HG03575 (cell line): ENCODE results near the gene HSPA9.

ENCODE experiments used
- ATAC-seq: cut with Tn5 transposase; IDR thresholded peaks from one replicate; pipeline ENCODE4 v1.9.1; 2021; ENCODE audit not compliant: unreplicated experiment, insufficient number of reproducible peaks, low FRiP score; ENCODE audit errors: extremely low read depth

Gene HSPA9

DNA sequence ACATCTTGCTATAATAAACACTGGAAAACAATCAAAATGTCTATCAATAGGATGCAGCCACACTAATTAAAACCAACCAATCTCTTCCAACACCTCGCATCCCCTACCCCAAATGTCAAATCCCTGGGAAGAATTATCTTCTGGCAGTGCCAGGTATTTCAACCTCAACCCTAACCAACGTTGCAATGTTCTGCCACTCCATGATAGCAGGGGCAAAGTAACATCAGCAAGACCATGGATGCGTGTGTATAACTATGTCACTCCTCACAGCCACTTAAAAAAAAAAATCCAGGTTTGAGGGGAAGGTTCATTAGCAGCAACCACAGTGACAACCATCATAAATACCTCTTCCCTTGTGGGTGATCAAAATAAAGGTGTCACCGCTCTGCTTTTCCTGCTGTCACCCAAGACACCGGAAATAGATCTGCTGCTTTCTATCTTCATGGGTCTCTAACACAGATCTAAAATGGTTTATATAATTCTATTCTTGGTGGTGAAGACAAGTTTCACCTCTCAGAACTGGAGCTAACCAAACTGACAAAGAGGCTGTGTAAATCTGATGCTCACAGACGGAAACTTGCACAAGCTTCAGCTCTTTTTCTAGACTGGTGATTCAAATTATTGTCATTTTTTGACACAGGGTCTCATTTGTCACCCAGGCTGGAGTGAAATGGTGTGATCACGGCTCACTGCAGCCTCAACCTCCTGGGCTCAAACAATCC is 9.9 kb downstream of the HSPA9 start:
- no peak for ATAC-seq

DNA sequence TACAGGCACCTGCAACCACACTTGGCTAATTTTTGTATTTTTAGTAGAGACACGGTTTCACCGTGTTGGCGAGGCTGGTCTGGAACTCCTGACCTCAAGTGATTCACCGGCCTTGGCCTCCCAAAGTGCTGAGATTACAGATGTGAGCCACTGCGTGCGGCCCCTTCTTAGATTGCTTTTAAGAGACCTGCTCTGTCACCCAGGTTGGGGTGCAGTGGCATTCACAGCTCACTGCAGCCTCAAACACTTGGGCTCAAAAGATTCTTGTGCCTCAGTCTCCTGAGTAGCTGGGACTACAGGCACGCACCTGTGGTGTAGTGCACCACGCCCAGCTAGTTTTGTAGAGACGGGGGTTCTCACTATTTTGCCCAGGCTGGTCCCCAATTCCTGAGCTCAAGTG is 11.0 kb downstream of the HSPA9 start:
- no peak for ATAC-seq

DNA sequence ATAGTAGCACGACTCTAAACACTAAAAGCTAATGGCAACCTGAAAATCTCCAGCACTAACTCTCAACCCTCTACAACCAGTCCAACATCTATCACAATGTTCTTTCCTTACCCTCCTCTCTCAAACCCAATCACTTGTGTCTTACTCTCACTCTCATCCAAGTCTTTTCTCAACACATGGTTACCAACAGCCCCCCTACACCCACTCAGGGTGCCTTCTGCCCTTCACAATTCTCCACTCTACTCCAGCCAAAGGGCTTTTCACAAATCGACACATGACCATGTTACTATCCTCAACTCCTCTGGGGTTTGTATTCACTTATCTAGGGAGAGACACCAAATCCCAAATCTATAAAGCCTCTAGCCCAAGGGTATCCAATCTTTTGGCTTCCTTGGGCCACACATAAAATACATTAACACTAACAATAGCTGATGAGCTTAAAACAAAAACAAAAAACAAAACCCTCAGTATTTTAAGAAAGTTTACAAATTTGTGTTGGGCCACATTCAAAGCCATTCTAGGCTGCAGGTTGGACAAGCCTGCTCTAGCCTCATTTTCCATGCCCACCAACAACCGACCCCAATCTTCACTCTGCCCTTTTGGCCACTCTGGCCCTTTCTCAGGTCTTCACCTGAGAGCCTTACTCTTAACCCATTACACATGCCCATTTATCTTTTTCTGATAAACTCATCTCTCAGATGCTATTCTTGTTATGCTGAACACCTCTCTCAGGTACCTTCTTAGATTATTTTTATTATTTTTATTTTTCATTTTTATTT is 11.7 kb downstream of the HSPA9 start:
- ATAC-seq: no peak

DNA sequence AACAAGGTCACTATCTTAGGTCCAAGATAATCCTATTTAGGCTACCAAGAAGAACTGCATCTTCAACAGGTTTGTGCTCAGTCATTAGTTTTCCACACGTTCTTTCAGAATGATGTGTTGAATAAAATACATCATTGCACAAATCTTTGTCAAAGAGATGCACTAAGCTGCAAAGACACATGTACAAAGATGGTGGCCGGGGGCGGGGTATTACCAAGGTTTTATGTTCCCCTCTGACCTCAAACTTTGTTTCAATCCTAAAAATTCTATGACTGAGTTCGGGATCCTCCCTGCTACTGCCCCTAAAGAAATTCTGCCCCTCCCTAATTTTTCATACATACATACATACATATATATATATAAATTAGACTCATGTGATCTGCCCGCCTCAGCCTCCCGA is 14.2 kb downstream of the HSPA9 start:
- no peak for ATAC-seq

- no peak for ATAC-seq
These were observed 15.3 kb downstream of the HSPA9 start for GRCh38 chr5:138559937-138560336.

DNA sequence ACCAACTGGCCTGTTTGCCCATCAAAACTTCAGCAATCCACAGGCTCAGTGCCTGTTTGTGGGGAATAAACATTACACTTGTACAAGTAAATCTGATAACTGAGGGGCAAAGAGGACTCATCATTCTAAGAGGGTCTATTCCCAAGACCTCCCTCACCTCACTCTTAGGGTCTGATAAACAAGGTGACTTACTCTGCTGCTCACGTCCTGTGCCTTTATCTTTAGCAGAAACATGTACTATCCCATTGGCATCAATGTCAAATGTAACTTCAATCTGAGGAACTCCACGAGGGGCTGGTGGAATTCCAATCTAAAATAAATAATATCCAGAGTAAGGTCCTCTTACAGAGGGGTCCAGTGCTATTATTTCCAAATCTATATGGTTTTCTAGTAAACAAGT is 17.5 kb downstream of the HSPA9 start:
- ATAC-seq: no peak

- no peak for ATAC-seq
These were observed 21.1 kb downstream of the HSPA9 start for GRCh38 chr5:138554143-138554542.

GRCh38 chr5:138553437-138554095 is 21.6 kb downstream of the HSPA9 start:
- ATAC-seq: no peak

DNA sequence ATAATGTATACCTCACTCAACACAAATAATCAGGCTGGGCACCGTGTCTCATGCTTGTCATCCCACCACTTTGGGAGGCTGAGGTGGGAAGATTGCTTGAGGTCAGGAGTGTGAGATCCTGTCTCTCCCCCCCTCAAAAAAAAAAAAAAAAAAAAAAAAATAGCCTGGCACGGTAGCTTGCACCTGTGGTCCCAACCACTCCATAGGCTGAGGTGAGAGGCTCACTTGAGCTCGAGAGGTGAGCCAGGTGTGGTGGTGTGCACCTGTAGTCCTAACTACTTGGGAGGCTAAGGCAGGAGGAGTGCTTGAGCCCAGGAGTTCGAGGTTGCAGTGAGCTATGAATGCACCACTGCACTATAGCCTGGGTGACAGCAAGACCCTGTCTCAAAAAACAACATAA is 22.5 kb downstream of the HSPA9 start:
- no peak for ATAC-seq

DNA sequence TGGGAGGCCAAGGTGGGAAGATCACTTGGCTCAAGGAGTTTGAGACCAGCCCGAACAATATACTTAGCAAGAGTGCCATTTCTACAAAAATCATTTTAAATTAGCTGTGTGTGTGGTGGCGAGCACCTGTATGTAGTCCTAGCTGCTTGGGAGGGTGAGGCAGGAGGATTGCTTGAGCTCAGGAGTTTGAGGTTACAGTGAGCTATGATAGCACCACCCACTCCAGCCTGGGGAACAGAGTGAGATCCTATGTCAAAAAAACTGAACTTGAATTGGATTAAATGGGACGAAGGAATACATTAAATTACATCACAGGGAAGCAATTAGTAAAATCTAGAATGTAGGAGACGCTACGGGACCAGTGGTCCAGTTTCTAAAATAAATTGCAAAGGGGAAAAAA is 25.8 kb downstream of the HSPA9 start:
- ATAC-seq: no peak

DNA sequence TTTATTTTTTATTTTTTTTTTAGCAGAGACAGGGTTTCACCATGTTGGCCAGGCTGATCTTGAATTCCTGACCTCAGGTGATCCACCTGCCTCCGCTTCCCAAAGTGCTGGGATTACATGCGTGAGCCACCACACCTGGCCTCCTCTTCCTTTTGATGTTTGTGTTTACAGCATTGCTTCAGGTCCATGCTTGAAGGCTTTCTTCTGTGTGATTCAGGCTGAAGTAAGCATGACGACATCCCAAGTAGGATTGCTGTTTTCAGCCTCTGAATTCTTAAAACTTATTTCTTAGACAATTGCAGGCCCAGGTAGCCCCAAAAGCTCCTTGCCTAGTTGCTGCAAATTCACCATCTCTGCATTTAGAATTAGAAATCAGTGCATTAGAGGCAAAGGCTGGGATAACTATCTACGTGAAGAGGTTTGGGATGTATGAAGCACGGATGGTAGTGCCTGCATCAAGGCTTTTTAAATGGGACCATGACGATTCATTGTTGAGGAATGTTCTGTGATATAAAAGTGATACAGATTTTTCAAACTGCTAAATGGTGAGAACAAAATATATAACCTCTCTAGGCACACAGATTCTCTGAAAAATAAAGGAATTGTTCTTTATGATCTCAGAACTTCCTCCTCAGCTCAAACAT is 29.2 kb downstream of the HSPA9 start:
- ATAC-seq: no peak

- ATAC-seq: no peak
These were observed 30.7 kb downstream of the HSPA9 start for GRCh38 chr5:138544181-138545134.

DNA sequence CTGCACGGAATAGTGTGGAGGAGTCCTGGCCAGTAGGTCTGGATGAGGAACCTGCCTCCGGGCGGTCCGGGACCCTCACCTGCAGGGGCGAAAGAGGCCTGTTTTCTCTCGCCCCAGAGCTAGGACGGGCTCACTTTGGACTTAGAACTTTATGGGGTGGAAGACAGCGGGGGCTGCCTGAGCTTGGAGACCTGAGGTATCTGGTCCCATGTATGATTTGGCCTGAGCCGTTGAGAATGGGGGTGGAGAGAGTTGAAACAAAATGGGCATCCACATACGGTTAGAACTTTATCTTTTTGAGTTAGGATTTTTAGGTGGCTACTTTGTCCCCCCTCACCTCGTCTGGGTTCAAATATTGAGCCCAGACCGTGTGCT is 31.5 kb downstream of the HSPA9 start:
- ATAC-seq: no peak

DNA sequence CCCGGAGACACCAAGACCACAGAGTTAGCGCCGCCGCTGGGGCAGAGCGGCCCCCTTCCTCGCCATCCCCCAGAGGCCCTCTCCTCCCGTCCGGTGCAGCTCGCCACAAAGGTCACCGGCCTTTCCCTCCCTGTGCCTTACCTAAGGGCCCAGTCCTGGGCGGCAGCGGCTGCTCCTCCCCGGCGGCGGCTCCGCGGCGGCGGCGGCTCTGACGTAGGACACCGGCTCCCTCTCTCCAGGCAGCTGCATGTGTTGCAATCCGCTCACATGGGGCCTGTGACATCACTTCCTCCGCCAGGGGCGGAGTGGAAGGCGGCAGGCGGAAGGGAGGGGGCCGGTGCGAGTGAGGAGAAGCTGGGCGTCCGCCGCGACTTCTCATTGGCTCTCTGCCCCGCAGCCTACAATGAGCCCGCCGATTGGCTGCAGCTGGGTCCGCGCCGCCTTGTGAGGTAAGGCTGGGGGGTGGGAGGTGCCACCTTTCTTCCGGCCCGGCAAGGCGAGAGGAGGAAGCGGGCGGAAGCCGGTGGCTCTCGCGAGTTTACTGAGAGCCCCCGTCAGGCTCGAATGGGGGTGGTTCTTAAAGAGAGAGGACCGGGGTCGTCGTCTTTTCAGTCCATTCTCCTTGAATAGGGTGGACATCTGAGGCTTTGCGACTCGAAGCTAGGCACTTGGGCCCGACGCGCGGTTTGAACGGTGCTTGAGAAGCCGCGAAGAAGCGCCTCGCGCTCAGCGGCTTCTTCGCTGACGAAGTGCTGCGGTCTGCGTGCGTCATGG is 32.1 kb downstream of the HSPA9 start, which contains the start of gene ETF1:
TSS of gene ETF1 (minus strand) at position 281 of the 774 bp plus-strand sequence. CDS start 318 bp downstream, outside the sequence.
- ATAC-seq: peak; percentile 54

DNA sequence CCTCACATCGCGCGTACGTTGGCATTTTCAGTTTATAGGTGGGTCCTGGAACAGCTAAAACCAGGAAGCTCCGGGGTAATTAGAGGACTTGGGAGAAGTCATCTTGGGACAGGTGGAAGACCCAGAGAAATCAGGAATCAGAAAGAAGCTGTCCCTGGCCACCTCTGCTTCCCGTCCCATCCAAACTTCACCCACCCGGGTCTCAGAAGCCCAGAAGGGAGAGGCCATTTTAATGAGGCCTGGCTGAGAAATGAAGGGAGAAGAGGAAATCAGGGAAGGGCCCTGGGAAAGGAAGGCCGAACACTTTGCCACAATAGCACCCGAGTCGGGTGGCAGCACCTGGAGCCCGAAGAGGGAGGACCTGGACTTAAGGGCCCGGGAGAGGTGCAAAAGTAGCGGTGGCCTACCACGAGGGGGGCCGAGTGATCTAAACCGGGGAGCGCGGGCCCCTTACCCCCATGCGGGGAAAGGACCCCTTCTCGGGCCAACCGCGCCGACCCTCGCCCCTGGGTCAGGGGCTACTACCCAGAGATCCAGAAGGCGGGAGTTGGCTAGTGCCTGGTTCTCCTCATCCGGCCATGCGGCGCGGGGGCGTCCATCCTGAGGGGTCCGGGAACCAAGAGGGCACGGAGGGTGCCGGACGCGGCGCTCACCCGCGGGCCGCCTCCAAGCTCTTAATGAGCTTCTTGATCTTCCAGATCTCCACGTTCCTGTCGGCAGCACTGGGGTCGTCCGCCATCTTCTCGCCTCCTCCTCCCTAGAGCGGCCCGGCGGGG is 32.8 kb downstream of the HSPA9 start:
- ATAC-seq: no peak

DNA sequence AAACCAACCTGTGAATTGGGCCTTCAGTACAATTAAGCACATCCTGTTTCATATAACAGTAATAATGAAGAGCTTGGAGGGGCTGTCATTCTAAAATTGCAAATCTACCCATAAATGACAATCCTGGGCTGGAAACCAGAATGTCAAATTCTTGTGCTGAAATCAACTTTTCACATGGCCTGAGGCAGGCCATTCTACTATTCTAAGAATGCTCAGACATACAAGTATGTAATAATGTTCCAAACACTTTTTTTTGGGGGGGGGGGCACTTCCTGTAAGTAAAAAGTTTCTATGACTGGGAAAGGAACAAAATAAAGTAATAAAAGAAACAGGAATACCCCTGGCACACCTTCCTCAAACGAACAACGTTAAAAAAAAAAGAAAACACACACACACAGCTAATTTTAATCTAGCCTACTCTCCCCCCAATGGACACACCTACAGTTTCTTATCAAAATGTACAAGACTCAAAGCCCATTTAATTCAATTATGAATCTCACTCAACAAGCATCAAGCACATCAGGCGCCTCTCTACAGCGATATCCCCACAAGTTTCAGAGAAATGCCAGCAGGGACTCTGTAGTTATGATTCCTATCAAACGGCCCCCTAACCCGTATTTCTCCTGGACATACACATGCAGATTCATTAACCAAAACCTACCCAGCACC is 33.6 kb downstream of the HSPA9 start:
- ATAC-seq: no peak

DNA sequence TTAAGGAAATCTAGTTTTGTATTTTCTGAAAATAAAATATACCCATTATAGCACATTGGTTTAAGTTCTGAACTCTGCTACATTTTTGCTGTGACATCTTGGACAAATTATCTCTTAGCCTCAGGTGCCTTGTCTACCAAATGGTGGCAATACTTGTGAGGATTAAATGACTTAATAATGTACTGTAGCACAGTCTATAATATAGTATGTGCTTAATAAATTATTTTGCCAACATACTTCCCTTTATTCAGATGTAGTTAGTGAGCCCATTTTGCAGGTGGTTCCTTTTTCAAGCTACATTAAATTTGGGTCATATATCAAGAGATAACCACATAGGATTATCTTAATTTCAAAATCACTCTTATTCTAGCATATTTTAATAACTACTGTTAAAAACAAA is 35.4 kb downstream of the HSPA9 start:
- ATAC-seq: no peak
